HPDE6-E6E7 (cell line): ENCODE measurements around the gene OTUD4.
"Not testable (repeated sequence)": the region's sequence is repeated elsewhere in the genome, so short reads cannot be mapped to it uniquely, and the experiment has no call there.

ENCODE experiments used
- DNase-seq: peaks from one replicate; pipeline ENCODE4 v3.0.0; 2011; ENCODE audit warnings: missing footprints; ENCODE audit errors: extremely low spot score

OTUD4 gene

DNA sequence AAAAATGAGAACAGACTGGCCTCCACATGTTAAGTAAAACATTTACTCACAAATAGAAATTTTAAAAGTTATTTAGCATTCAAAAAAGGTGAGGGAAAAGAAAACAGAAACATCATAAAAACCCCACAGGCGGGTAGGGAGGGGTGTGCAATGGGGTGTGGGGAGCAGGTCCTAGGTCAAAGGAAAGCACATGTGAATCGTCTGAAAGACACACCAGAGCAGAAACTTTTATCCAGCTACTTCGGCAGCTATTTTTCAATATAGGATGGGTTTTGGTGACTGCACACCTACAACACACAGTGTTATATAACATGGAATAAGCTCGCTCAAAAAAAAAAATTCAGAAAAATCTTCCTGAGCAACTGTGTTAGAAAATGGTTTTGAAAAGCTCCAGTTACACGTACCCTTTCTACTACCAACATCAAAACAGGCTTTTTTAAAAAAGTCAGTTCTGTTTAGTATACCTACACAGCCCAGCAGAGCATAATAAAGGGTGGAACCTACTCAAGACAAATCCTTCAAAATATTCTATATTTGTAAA lies 1.6 kb downstream of the OTUD4 start:
- DNase-seq: no peak

GRCh38 chr4:145177906-145178538 lies 2.4 kb downstream of the OTUD4 start:
- no peak for DNase-seq

DNA sequence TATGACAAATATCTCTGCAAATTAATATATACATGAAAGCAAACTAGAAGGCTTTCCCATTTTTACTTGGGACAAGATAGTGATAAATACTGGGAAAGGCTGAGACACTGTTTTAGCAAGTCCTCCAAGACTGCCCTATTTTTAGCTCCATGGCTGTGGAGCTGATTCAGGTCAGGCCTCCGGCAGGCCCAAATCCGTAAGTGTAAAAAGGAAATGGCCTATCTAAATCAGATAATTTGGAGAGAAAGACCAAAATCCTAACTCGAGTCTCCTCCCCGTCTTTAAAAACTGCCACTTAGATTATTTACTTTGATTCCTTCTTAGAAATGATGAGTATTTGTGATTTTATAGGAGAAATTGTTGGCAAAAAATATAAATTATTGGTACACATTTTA lies 2.9 kb downstream of the OTUD4 start:
- no peak for DNase-seq

- DNase-seq: no peak
Observed at GRCh38 chr4:145176641-145177432, 3.6 kb downstream of the OTUD4 start.

DNA sequence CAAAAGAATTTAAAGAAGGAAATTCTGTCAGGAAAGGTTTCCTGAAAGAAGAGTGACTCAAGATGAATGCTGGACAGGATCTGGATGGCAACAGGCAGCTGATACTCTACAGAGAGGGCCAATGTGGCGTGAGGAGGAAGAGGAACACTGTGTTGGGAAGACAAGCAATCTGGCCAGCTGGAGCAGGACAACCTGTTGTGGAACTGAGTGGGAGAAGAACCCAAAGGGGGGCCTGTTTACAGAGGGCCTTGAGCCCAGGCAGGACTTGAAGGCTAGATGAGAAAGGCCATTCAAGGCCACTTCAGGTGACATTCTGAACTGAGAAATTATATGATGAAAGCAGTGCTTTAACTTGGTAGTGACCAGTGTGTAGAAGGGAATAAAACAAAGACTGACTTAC lies 8.5 kb downstream of the OTUD4 start:
- no peak for DNase-seq

DNA sequence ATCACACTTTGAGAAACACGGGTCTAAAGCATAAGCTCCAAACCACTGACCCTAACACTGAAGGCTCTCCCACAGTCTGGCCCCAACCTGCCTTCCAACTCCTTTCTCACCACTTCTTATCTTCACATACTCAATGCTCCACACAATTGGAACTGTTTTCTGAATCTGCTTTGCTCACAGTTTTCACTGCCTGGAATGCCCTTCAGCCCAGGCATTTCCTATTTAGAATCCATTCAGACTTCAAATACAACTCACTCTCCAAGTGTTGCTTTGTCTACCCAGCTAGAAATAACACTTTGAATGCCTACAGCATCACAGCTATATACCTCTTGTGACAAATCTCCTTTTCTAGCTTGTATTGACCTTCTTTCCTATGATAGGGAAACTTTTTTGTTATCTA lies 10.2 kb downstream of the OTUD4 start:
- no peak for DNase-seq

DNA sequence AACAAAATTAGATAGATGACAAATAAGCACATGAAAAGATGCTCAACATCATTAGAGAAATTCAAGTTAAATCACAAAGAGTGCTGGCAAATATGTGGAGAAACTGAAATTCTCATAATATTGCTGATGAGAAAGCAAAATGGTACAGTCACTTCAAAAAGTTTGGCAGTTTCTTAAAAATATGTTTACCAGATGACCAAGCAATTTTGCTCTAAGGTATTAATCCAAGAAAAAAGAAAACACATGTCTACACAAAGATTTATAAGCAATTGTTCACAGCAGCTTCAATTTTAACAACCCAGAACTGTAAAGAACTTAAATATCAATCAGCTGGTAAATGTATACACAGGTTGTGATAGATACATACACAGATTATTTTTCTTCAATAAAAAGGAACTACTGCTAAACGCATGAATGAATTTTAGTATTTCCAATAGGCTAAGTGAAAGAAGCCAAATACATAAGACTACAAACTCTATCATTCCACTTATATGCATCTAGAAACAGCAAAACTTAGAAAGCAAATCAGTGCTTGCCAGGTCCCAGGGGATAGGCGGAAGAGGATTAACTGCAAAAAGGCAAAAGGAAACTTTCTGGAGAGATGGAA lies 11.7 kb downstream of the OTUD4 start:
- DNase-seq: no peak

DNA sequence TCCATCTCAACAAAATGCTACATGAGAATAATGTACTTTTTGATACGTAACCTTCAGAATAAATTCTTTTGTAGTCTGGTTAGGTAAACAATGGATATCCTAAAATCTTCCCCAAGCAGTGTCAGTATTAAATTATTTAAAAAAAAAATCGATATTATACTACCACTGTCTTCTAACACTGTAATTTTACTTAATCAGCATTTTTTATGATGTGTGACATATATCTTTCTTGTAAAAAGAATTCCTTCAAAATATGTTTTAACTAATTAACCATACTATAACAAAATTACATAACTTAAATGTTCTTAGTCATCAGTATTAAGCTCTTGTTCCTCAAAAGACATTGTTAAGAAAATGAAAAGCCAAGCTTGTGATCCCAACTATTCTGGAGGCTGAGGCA lies 12.5 kb downstream of the OTUD4 start:
- DNase-seq: no peak

- DNase-seq: no peak
Observed at GRCh38 chr4:145161549-145161948, 18.8 kb downstream of the OTUD4 start.

- DNase-seq: no peak
Observed at GRCh38 chr4:145156986-145157385, 23.4 kb downstream of the OTUD4 start.

- no peak for DNase-seq
Observed at GRCh38 chr4:145155268-145155870, 25.0 kb downstream of the OTUD4 start.

DNA sequence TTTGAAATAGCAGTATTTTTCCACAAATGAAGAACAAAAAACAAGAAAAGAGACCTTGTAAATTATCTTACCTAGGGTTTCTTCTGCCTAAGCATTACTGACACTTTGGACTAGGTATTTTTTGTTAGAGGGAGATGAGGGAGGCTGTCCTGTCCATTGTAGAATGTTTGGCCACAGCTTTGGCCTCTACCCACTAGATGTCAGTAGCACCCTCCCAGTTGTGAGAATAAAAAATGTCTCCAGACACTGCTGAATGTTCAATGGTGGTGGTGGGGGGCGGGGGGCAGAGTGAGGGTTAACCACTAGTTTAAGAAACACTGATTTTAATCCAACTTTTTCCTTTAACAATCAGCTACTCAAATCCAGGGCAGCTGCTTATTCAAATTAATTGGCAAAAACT lies 25.8 kb downstream of the OTUD4 start:
- no peak for DNase-seq

- no peak for DNase-seq
Observed at GRCh38 chr4:145153904-145154298, 26.5 kb downstream of the OTUD4 start.

- no peak for DNase-seq
Observed at GRCh38 chr4:145153181-145153903, 27.0 kb downstream of the OTUD4 start.

DNA sequence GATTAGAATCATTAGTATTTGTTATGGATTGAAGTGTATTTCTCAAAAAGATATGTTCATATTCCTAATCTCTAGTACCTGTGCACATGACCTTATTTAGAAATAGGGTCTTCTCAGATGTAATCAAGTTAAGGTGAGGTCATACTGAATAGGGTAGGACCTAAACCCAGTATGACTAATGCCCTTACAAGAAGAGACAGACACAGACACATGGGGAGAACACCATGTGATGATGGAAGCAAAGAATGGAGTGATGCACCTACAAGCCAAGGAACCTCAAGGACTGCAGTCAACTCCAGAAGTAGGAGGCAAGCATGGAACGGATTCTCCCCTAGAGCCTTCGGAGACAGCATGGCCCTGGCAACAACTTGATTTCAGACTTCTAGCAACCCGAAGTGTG lies 31.4 kb downstream of the OTUD4 start:
- no peak for DNase-seq

DNA sequence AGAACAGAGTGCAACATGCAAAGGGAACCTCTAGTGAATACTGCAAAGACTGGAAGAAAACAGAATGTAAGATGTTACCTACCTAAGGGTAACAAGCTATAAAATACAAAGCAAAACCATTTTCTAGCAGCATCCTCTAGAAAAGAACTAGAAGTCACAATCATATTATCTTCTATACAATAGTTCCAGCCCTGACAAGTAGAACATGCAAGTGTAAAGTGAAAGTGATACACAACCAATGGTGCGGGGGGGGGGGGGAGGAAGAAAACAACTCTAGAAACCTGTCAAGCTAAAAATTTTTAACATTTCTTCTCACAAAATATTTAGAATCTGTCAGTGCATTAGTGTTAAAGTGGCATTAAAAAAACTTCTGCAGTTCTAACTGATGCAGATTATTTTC lies 44.2 kb downstream of the OTUD4 start:
- DNase-seq: not testable (repeated sequence)

DNA sequence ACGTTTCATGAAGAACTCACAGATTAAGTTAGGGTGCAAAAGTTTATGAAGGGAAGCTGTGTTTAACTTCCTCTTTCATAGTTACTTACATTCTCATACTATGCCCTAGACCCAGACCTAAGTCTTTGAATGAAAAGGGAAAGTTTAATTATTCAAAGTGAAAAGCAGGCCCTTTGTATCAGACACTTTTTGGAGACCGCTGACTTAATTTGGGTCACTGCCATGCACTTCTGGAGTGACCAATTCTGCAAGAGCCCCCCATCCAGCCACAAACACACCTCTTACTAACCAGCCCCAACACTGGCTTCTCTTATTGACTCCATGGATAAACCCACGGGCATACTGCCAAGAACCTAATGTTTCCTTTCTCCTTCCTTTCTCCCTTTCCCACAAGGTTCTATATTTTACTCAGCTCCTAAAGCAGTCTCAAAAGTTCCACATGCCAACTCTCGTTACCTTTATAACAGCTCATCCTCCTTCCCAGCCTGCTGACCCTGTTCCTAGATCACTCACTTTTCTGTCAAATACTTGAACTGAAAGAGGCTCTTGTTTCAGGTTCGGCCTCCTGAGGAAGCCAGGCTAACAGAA lies 47.8 kb downstream of the OTUD4 start:
- no peak for DNase-seq

- DNase-seq: no peak
Observed at GRCh38 chr4:145131848-145132247, 48.5 kb downstream of the OTUD4 start.

GRCh38 chr4:145130788-145131399 lies 49.5 kb downstream of the OTUD4 start:
- no peak for DNase-seq

- no peak for DNase-seq
Observed at GRCh38 chr4:145130130-145130529, 50.3 kb downstream of the OTUD4 start.

GRCh38 chr4:145125396-145125795 lies 55.0 kb downstream of the OTUD4 start:
- DNase-seq: no peak
